Gastroesophageal sphincter (tissue), 3 donors: ENCODE data around the gene KCNB1.

Source experiments
- CTCF ChIP-seq, 4 experiments: fragments of 200-600 bp in 2 of 4; fragments of 450-650 bp in 2 of 4; sonication (generic) in 1 of 4; IDR thresholded peaks; one replicate each; pipeline ENCODE4 v1.5.1; 2017 to 2019; ENCODE audit warnings: antibody characterized with exemption in 4 of 4, mild to moderate bottlenecking in 2 of 4, moderate library complexity in 2 of 4
- POLR2A ChIP-seq, 2 donors: fragments of 450-650 bp; IDR thresholded peaks; one replicate each; pipeline ENCODE4 v1.6.1; 2017; ENCODE audit warnings: antibody characterized with exemption in 2 of 2, mild to moderate bottlenecking in 2 of 2, moderate library complexity in 1 of 2

DNA sequence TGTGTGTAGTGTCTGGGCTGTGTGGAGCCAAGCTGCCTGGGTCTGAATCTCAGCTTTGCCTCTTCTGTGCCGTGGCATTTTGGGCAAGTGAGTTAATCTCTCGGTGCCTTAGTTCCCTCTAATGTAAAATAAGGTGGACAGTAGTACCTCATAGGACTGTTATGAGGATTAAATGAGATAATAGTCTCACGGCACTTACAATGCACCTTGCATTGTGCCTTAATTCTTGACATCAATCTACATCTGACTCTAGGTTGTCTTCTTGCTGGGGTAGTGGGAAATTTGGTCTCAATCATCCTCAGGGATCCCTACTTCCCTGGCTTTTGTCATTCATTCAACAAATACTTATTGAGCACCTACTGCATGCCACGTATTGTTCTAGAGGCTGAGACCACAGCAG is 133.9 kb downstream of the KCNB1 start:
- TF ChIP-seq CTCF (IDR thresholded peaks at IDR 0.05) (no peak), POLR2A (IDR thresholded peaks at IDR 0.05) (no peak)
